H1 (cell line): Measurements from ENCODE around the gene GBX1. TPM values are rescaled to one million over a fixed set of nuclear protein-coding genes. Genes with fewer than 3 reads are reported as not detected.

Experiments used
- CTCF ChIA-PET: fragments of 300-600 bp; sonication (Branson Sonifier 250); formaldehyde crosslinking; loops from one replicate; lab custom pipeline; 2021; ENCODE audit not compliant: partially characterized antibody; lab: Charles Lee
- POLR2A ChIA-PET: fragments of 300-600 bp; sonication (Branson Sonifier 250); formaldehyde crosslinking; loops from one replicate; lab custom pipeline; 2021; ENCODE audit warnings: inconsistent platforms; ENCODE audit not compliant: partially characterized antibody; lab: Charles Lee
- DNase-seq, 2 experiments: peaks; one replicate each; pipeline versions ENCODE4 v3.0.0 to v3.0.0-alpha.2; 2010 to 2022; ENCODE audit warnings: low spot score in 2 of 2, low read depth in 1 of 2, mixed read lengths in 1 of 2
- FAIRE-seq: peaks from 2 replicates; lab custom pipeline; 2011; peaks lifted over from hg19 to GRCh38; lab: Jason Lieb, UNC
- H2AFZ ChIP-seq: 2 replicates; pipeline ENCODE4 v1.8.1; 2012; ENCODE audit warnings: low read length, inconsistent platforms
- H2AK5ac ChIP-seq: 2 replicates; pipeline ENCODE4 v1.6.1; 2013; ENCODE audit warnings: low read depth, low read length
- H2BK120ac ChIP-seq: replicated peaks from 2 replicates; pipeline ENCODE3; 2013; ENCODE audit warnings: low read depth, low read length, inconsistent platforms
- H2BK12ac ChIP-seq: 2 replicates; pipeline ENCODE4 v1.6.1; 2013; ENCODE audit warnings: low read depth, low read length
- H2BK15ac ChIP-seq: 2 replicates; pipeline ENCODE4 v1.6.1; 2013; ENCODE audit warnings: low read length
- H2BK20ac ChIP-seq: 2 replicates; pipeline ENCODE4 v1.6.1; 2013; ENCODE audit warnings: low read length
- H2BK5ac ChIP-seq: 2 replicates; pipeline ENCODE4 v1.6.1; 2013; ENCODE audit warnings: low read depth, low read length
- H3K14ac ChIP-seq: 2 replicates; pipeline ENCODE4 v1.6.1; 2013; ENCODE audit warnings: inconsistent platforms; ENCODE audit not compliant: insufficient read length
- H3K18ac ChIP-seq: 2 replicates; pipeline ENCODE4 v1.6.1; 2013; ENCODE audit warnings: low read length; ENCODE audit errors: extremely low read depth
- H3K23ac ChIP-seq: 2 replicates; pipeline ENCODE4 v1.6.1; 2013; ENCODE audit warnings: inconsistent platforms; ENCODE audit not compliant: insufficient read length
- H3K23me2 ChIP-seq: 2 replicates; pipeline ENCODE4 v1.6.1; 2013; ENCODE audit warnings: low read depth, low read length
- H3K27ac ChIP-seq: 2 replicates; pipeline ENCODE4 v1.6.1; 2011; ENCODE audit warnings: low read depth, low read length, inconsistent platforms
- H3K27me3 ChIP-seq, 4 experiments: replicated peaks in 1 of 4; 1 replicate in 1 of 4; 2 replicates in 3 of 4; pipeline versions ENCODE4 v1.6.1 to v1.8.1; 2011 to 2013; ENCODE audit warnings: low read length in 3 of 4, mild to moderate bottlenecking in 3 of 4, inconsistent platforms in 2 of 4, mixed read lengths in 2 of 4, moderate library complexity in 1 of 4; ENCODE audit not compliant: control insufficient read depth in 3 of 4, insufficient read depth in 3 of 4; ENCODE audit errors: extremely low read depth in 1 of 4
- H3K36me3 ChIP-seq, 4 experiments: 2 replicates each; pipeline versions ENCODE4 v1.6.1 to v1.8.1; 2011 to 2013; ENCODE audit warnings: mild to moderate bottlenecking in 4 of 4, low read length in 3 of 4, moderate library complexity in 2 of 4, control low read depth in 1 of 4, inconsistent platforms in 1 of 4; ENCODE audit not compliant: insufficient read depth in 4 of 4, control insufficient read depth in 2 of 4
- H3K4ac ChIP-seq: replicated peaks from 2 replicates; pipeline ENCODE3; 2013; ENCODE audit warnings: low read length, low read depth, mixed read lengths, inconsistent platforms; ENCODE audit not compliant: insufficient read length
- H3K4me1 ChIP-seq, 4 experiments: replicated peaks in 1 of 4; 1 replicate in 1 of 4; 2 replicates in 3 of 4; pipeline versions ENCODE4 v1.6.1 to v1.8.1; 2011 to 2013; ENCODE audit warnings: low read length in 3 of 4, inconsistent platforms in 2 of 4, mixed read lengths in 1 of 4; ENCODE audit not compliant: insufficient read depth in 4 of 4, control insufficient read depth in 3 of 4
- H3K4me2 ChIP-seq, 2 experiments: 2 replicates each; pipeline versions ENCODE4 v1.6.1 to v1.8.1; 2011 to 2013; ENCODE audit warnings: low read depth in 2 of 2, low read length in 2 of 2, control low read depth in 1 of 2, inconsistent platforms in 1 of 2, mild to moderate bottlenecking in 1 of 2; ENCODE audit not compliant: insufficient read depth in 1 of 2
- H3K4me3 ChIP-seq, 4 experiments: fragments of 200-600, 300-600 bp in 1 of 4; sonication (generic), shearing (Covaris generic), sonication (Bioruptor Twin) in 1 of 4; 2 replicates each; pipeline versions ENCODE4 v1.5.1 to v1.8.1; 2011 to 2016; ENCODE audit warnings: low read length in 4 of 4, low read depth in 3 of 4, control low read depth in 2 of 4, inconsistent platforms in 2 of 4, mild to moderate bottlenecking in 2 of 4, mixed read lengths in 1 of 4, moderate library complexity in 1 of 4; ENCODE audit not compliant: insufficient read depth in 2 of 4; ENCODE audit errors: extremely low read depth in 1 of 4
- H3K56ac ChIP-seq: replicated peaks from 2 replicates; pipeline ENCODE3; 2013; ENCODE audit warnings: low read depth, mild to moderate bottlenecking, mixed read lengths, low read length, inconsistent platforms; ENCODE audit not compliant: insufficient read length
- H3K79me1 ChIP-seq: 2 replicates; pipeline ENCODE4 v1.6.1; 2013; ENCODE audit warnings: low read depth, low read length, control low read depth
- H3K79me2 ChIP-seq, 2 experiments: 2 replicates each; pipeline versions ENCODE4 v1.6.1 to v1.8.1; 2012 to 2013; ENCODE audit warnings: low read length in 2 of 2, mild to moderate bottlenecking in 2 of 2, inconsistent platforms in 1 of 2; ENCODE audit not compliant: insufficient read depth in 2 of 2, control insufficient read depth in 1 of 2
- H3K9ac ChIP-seq, 4 experiments: replicated peaks in 1 of 4; 1 replicate in 1 of 4; 2 replicates in 3 of 4; pipeline versions ENCODE4 v1.6.1 to v1.8.1; 2011 to 2013; ENCODE audit warnings: low read depth in 3 of 4, low read length in 3 of 4, control low read depth in 2 of 4, mild to moderate bottlenecking in 2 of 4, moderate library complexity in 2 of 4, inconsistent platforms in 1 of 4; ENCODE audit errors: extremely low read depth in 1 of 4
- H3K9me3 ChIP-seq, 2 experiments: 2 replicates each; pipeline versions ENCODE4 v1.6.1 to v1.8.1; 2012 to 2013; ENCODE audit warnings: mild to moderate bottlenecking in 2 of 2, moderate library complexity in 2 of 2, control low read depth in 1 of 2, inconsistent platforms in 1 of 2, low read depth in 1 of 2, low read length in 1 of 2, mixed read lengths in 1 of 2; ENCODE audit not compliant: insufficient read depth in 2 of 2
- H4K20me1 ChIP-seq, 2 experiments: replicated peaks in 1 of 2; 2 replicates each; pipeline versions ENCODE3 to v1.8.1; 2011 to 2013; ENCODE audit warnings: inconsistent platforms in 2 of 2, low read length in 2 of 2, mild to moderate bottlenecking in 1 of 2; ENCODE audit not compliant: insufficient read depth in 2 of 2, control insufficient read depth in 1 of 2
- H4K5ac ChIP-seq: 2 replicates; pipeline ENCODE4 v1.6.1; 2013; ENCODE audit warnings: low read length, low read depth, mixed read lengths, inconsistent platforms; ENCODE audit not compliant: insufficient read length
- H4K8ac ChIP-seq: 2 replicates; pipeline ENCODE4 v1.8.0; 2013; ENCODE audit warnings: mild to moderate bottlenecking, moderate library complexity, low read length, inconsistent platforms; ENCODE audit not compliant: insufficient read depth; ENCODE audit errors: extremely low read depth
- H4K91ac ChIP-seq: replicated peaks from 2 replicates; pipeline ENCODE3; 2013; ENCODE audit warnings: low read length, mixed read lengths, inconsistent platforms; ENCODE audit not compliant: insufficient read length
- ASH2L ChIP-seq: fragments of 200-600, 300-600 bp; sonication (generic); IDR thresholded peaks from one replicate; pipeline ENCODE4 v1.7.1; 2017; ENCODE audit warnings: low read length
- EGR1 ChIP-seq: IDR thresholded peaks from 2 replicates; pipeline ENCODE4 v1.6.1; 2011; ENCODE audit warnings: low read depth, low read length, borderline replicate concordance
- EP300 ChIP-seq, 2 experiments: IDR thresholded peaks; 1 replicate in 1 of 2; 2 replicates in 1 of 2; pipeline ENCODE4 v1.6.1; 2011 to 2012; ENCODE audit warnings: low read depth in 2 of 2, low read length in 2 of 2, mild to moderate bottlenecking in 2 of 2, borderline replicate concordance in 1 of 2, inconsistent platforms in 1 of 2, moderate library complexity in 1 of 2
- KDM4A ChIP-seq: IDR thresholded peaks from one replicate; pipeline ENCODE4 v1.7.1; 2012; ENCODE audit warnings: low read depth, mild to moderate bottlenecking, moderate library complexity, low read length, inconsistent platforms; ENCODE audit not compliant: severe bottlenecking
- RBBP5 ChIP-seq: IDR thresholded peaks from 2 replicates; pipeline ENCODE4 v1.7.1; 2012; ENCODE audit warnings: low read depth, mild to moderate bottlenecking, inconsistent platforms, low read length, moderate library complexity, borderline replicate concordance
- SUZ12 ChIP-seq: fragments of 200-600 bp; sonication (generic); IDR thresholded peaks from 2 replicates; pipeline ENCODE4 v1.6.1; 2012; ENCODE audit warnings: mild to moderate bottlenecking, inconsistent platforms, low read length, moderate library complexity, mixed read lengths
- TAF1 ChIP-seq: IDR thresholded peaks from 2 replicates; pipeline ENCODE4 v1.6.1; 2011; ENCODE audit warnings: mild to moderate bottlenecking, low read depth, low read length
- WGBS, 2 experiments: shearing (Covaris generic) in 1 of 2; methylation state at CpG; one replicate each; pipeline versions ENCODE4 v1.1.6 to v1.1.7; 2013 to 2015; ENCODE audit warnings: low lambda C conversion rate in 2 of 2, mixed read lengths in 2 of 2, inconsistent platforms in 1 of 2, low coverage in 1 of 2, missing lambda C conversion rate in 1 of 2; ENCODE audit not compliant: insufficient replicate concordance in 2 of 2, insufficient coverage in 1 of 2, insufficient read length in 1 of 2; ENCODE audit errors: extremely low coverage in 1 of 2, missing lambda C conversion rate in 1 of 2; 5-methylcytosine and 5-hydroxymethylcytosine counted together
- polyA plus RNA-seq, 7 experiments: library from polyadenylated mRNA; depleted of rRNA in 3 of 7; stranded (reverse) in 5 of 7; unstranded in 2 of 7; fragments of >200 nt in 5 of 7; fragments of 200-250 nt in 2 of 7; gene quantifications; 1 replicate in 5 of 7; 2 replicates in 1 of 7; 4 replicates in 1 of 7; pipeline versions ENCODE4 v1.2.1 to v1.2.3, GENCODE V29; 2011 to 2013; ENCODE audit warnings: missing spikeins in 2 of 7, mixed read lengths in 2 of 7
- total RNA-seq: library from RNA; stranded (reverse); fragmentation: NEBNext Ultra II Directional; extraction: Animal tissue kit (Norgen Biotek cat#: 25700); gene quantifications from 2 replicates; pipeline ENCODE4 v1.2.1, GENCODE V29; 2021
- TF ChIP-seq, protein P1 (sequence below): IDR thresholded peaks from 2 replicates; pipeline ENCODE4 v1.6.1; 2012; ENCODE audit warnings: inconsistent platforms
- TF ChIP-seq, protein P2 (sequence below): IDR thresholded peaks from 2 replicates; pipeline ENCODE4 v1.6.1; 2012; ENCODE audit warnings: inconsistent platforms

Gene GBX1
- total and polyA plus RNA-seq, 2 of the 8 experiments (the other 6 are each of a cell fraction or from before 2014, with no cell fraction given): not detected

DNA sequence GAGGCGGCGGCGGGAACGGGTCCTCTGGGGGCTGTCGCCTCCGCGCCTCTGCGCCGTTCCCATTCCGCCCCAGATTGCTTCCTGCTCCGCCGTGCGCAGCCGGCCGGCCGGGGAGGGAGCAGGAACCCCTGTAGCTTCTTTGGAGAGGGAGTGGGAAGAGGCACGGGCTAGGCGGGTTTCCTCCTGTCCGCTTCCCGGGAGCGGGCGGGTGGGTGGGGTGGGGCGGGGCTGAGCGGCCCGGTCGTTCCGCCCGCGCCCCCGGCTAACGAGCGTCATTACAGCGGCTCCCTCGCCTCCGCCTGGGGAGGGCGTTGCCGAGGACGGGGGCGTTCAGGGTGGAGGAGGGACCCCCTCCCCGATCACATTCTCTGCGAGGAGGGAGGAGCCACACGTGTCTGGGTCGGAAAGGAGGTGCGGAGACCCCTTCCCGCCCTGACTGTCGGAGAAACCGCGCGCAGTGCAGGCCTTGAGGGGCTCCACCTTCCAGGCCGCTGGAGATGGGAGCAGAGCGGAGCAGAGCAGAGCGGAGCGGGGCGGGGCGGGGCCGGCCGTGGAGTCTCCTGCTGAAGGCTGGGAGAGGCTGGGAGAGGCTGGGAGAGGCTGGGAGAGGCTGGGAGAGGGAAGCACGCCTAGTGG, 41.5 kb downstream of the GBX1 start:
- H2BK20ac ChIP-seq: no peak overlapping the region
- H3K79me2 ChIP-seq: no peaks in the 10 kb centered on the region
- peaks cover 0 to 13% (median 4%) of the 10 kb centered on the region in 4 experiments; a peak in 5 of 7 replicates for H3K27me3 ChIP-seq
- CTCF ChIA-PET: interaction anchor here (0.6 to 11.7 kb wide), 16 partner anchors 10 to 126 kb away, joined by 3 to 197 read pairs (median 4); partner anchors contain the start of genes ABCF2 and GBX1
- peaks cover 10 to 30% of the 10 kb centered on the region in 2 experiments for H4K20me1 ChIP-seq
- no peak for TF ChIP-seq EP300 (IDR thresholded peaks at IDR 0.05; ENCODE audit: borderline replicate concordance in 1 of 2, low read depth in 2 of 2, low read length in 2 of 2)
- TF ChIP-seq KDM4A: peak; percentile 41
- TF ChIP-seq, protein P1, sequence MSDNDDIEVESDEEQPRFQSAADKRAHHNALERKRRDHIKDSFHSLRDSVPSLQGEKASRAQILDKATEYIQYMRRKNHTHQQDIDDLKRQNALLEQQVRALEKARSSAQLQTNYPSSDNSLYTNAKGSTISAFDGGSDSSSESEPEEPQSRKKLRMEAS: peak; percentile 81
- peak; percentile 1 for TF ChIP-seq ASH2L
- TF ChIP-seq RBBP5: peak; percentile 70; the same call in 1 of the 2 replicates
- TF ChIP-seq EGR1: peak; percentile 3; the same call in 1 of the 2 replicates
- no peak for TF ChIP-seq TAF1
- TF ChIP-seq, protein P2, sequence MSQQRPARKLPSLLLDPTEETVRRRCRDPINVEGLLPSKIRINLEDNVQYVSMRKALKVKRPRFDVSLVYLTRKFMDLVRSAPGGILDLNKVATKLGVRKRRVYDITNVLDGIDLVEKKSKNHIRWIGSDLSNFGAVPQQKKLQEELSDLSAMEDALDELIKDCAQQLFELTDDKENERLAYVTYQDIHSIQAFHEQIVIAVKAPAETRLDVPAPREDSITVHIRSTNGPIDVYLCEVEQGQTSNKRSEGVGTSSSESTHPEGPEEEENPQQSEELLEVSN: peak; percentile 90
- TF ChIP-seq SUZ12: 0 out of 2 replicates have a peak, but pooled peaks have one; percentile 30
- TF ChIP-seq, all 59 proteins: peak for 7
- Histone ChIP-seq H2AK5ac (no peak overlapping the region), H3K27ac (no peak overlapping the region), H3K4me3 (peak overlapping the region; percentile 29 to 75 (median 48)), H4K5ac (peak overlapping the region; percentile 4), H3K18ac (peak overlapping the region; percentile 60; the same call in 1 of the 2 replicates), H2AFZ (no peak overlapping the region), H4K91ac (no peak overlapping the region), H2BK5ac (no peak overlapping the region; the same call in 1 of the 2 replicates), H3K23ac (no peak overlapping the region), H3K9ac (peak overlapping the region in 1 of 4 experiments; percentile 4; a peak in 1 of 7 replicates), H3K14ac (no peak overlapping the region), H3K4ac (no peak overlapping the region), H3K56ac (peak overlapping the region; percentile 36), H3K4me2 (peak overlapping the region; percentile 47 to 92), H3K23me2 (peaks cover 5% of the 10 kb centered on the region; the same call in 1 of the 2 replicates), H3K9me3 (no peaks in the 10 kb centered on the region), H2BK120ac (no peak overlapping the region), H4K8ac (no peak overlapping the region; the same call in 1 of the 2 replicates), H2BK15ac (no peak overlapping the region), H3K4me1 (peaks cover 0 to 22% (median 7%) of the 10 kb centered on the region in 4 experiments; a peak in 6 of 7 replicates), H3K79me1 (no peaks in the 10 kb centered on the region), H3K36me3 (peaks cover 0 to 16% (median 0%) of the 10 kb centered on the region in 4 experiments; a peak in 2 of 8 replicates), H2BK12ac (no peak overlapping the region)
- FAIRE-seq (no peak), DNase-seq (peak in 1 of 2 experiments; percentile 82)
- POLR2A ChIA-PET: interaction anchor here (0.6 to 2.0 kb wide), 9 partner anchors 9 to 51 kb away, joined by 3 to 7 read pairs (median 4); no protein-coding TSS in a partner anchor
- WGBS, 2 experiments: 1% methylated on average over 33 of the region's 58 CpGs; no CpG with 5 or more reads in 1 of the 2 experiments
